Left colon (tissue), 2 donors: ENCODE measurements around the gene OR4C12. TPM values are rescaled to one million over a fixed set of nuclear protein-coding genes. Genes with fewer than 3 reads are reported as not detected.
"Not testable (repeated sequence)": the region's sequence is repeated elsewhere in the genome, so short reads cannot be mapped to it uniquely, and the experiment has no call there.

Experiments used
- ATAC-seq: fragments of 200-7000 bp; cut with Tn5 transposase; one replicate; pipeline ENCODE4 v1.9.1; 2020; ENCODE audit warnings: mild to moderate bottlenecking, moderate library complexity
- DNase-seq, 2 donors: peaks; one replicate each; pipeline ENCODE4 v3.0.0-alpha.2; 2020
- intact Hi-C, 2 donors: fragments of 100-400 bp; cut with DNase I in 1 of 2; cut with micrococcal nuclease in 1 of 2; formaldehyde crosslinking; loops; one replicate each; pipeline versions ENCODE4 v1.11.2 to v1.14.0; 2022; cut with DNase I, micrococcal nuclease
- long read RNA-seq: library from polyadenylated mRNA; unstranded; transcript quantifications from one replicate; pipeline ENCODE4 v2.0.0, GENCODE V29; 2021
- total RNA-seq, 2 donors: library from RNA; stranded (reverse); fragmentation: NEBNext Ultra II Directional; extraction: Animal tissue kit (Norgen Biotek cat#: 25700); gene quantifications; one replicate each; pipeline ENCODE4 v1.2.1, GENCODE V29; 2021
- donor health status: DM: no; HTN: no; CAD: no.
- donor health status: DM: yes; HTN: yes; CAD: no.

Gene OR4C12
- total RNA-seq: not detected
- long read RNA-seq: 0 reads

- DNase-seq, ATAC-seq, intact Hi-C loops: not testable (repeated sequence)
These were observed at the start of gene OR4C12 for GRCh38 chr11:49982435-49982834. Gene OR4C12, minus strand, starts transcription at chr11:49982535. Its CDS starts 34 bp downstream, at chr11:49982501.

- no peak for DNase-seq
- intact Hi-C loops: no loop called here
- ATAC-seq: no peak
These were observed 47.9 kb upstream of the OR4C12 start for GRCh38 chr11:50030193-50030592.

DNA sequence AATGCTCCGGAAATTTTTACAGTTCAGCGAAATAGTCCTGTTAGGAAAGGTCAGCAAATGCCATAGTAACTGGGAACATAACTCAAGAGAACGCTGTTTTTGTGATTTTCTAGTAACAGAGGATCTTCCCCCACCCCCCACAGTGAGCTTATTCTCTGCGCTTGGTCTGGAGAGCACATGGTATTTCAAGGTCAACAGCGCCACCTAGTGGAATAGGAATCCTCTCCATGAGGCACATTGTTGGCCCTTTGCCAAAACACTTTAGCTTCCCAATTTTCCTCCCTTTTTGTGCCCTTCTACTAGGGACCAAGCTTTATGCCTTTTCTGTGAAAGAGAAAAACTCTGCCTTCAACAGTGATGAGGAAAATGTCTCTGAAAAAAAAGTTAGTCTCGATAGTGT lies 13.2 kb upstream of the OR4C12 start:
- peak in 1 of 2 donors; percentile 14 for DNase-seq
- intact Hi-C loops: no loop called here
- ATAC-seq: no peak

DNA sequence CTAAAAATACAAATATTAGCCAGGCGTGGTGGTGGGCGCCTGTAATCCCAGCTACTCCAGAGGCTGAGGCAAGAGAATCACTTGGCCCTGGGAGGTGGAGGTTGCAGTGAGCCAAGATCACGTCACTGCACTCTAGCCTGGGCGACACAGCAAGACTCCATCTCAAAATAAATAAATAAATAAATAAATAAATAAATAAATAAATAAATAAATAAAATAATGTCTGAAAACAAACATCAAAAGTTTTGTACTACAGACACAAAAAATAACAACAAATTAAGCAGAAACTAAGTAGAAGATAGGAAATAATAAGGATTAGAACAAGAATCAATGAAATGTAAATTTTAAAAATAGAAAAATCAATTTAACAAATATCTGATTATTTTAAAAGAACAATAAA lies 8.9 kb downstream of the OR4C12 start:
- ATAC-seq, DNase-seq, intact Hi-C loops: not testable (repeated sequence)

GRCh38 chr11:49952091-49952490 lies 30.2 kb downstream of the OR4C12 start, which contains the start of gene OR4C13:
Gene OR4C13, plus strand, starts transcription at chr11:49952391. Its CDS starts 32 bp downstream, at chr11:49952423.
- DNase-seq: no peak
- ATAC-seq: no peak
- intact Hi-C loops: no loop called here

- DNase-seq, ATAC-seq, intact Hi-C loops: not testable (repeated sequence)
These were observed 33.6 kb downstream of the OR4C12 start for GRCh38 chr11:49948701-49949100.

Other genes starting within 250 kb of the OR4C12 start
- gene OR4C13, start 30.1 kb downstream of the OR4C12 start, total RNA-seq: not detected
- gene OR4C45, start 50.3 kb upstream of the OR4C12 start, total RNA-seq: not detected